Frontal cortex (tissue), 4 donors: ENCODE results near the gene HMCN1. TPM values are rescaled to one million over a fixed set of nuclear protein-coding genes. Genes with fewer than 3 reads are reported as not detected.

Experiments
- DNase-seq, 2 donors: peaks; one replicate each; pipeline ENCODE4 v3.0.0; 2012; ENCODE audit warnings: low spot score in 2 of 2
- FAIRE-seq: peaks from 2 replicates; lab custom pipeline; 2012; peaks lifted over from hg19 to GRCh38; lab: Jason Lieb, UNC
- total RNA-seq: library from RNA; depleted of rRNA; stranded (reverse); fragments of >200 nt; gene quantifications from one replicate; pipeline ENCODE4 v1.2.3, GENCODE V29; 2014
- donor health status: control.
- donor health status: control.
- donor health status: control.

HMCN1 gene
- total RNA-seq, 1 donor from 2014 or later, result 1.6 TPM

DNA sequence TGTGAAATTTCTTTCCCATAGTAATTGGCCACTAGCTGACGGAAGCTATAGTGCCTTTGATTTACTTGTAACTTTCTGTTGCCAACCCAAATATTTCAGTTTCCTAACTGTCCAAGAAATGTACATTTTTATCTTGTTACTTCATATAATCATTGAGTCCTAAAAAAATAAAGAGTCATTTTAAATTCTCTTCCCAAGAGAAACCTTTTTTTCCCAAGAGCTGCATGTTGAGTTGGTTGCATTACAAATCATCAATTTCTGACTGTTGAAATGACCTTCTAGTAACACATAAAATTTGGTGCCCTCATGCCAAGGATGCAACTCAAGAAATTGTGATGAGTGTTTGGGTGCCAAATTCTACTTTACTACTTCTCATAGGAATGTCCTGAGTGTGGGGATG is 61.0 kb downstream of the HMCN1 start:
- DNase-seq (no peak), FAIRE-seq (no peak)

DNA sequence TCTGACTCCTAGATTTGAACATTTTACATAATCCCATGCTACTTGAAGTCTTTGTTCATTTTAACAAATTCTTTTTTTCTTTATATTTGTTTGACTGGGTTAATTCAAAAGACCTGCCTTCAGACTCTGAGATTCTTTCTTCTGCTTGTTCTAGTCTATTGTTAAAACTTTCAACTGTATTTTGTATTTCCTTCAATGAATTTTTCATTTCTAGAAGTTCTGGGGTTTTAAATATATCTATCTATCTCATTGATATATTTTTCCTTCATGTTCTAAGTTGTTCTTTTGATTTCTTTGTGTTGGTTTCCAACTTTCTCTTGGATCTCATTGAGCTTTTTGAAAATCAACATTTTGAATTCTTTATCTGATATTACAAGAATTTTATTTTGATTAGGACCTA is 64.3 kb downstream of the HMCN1 start:
- no peak for DNase-seq
- no peak for FAIRE-seq

DNA sequence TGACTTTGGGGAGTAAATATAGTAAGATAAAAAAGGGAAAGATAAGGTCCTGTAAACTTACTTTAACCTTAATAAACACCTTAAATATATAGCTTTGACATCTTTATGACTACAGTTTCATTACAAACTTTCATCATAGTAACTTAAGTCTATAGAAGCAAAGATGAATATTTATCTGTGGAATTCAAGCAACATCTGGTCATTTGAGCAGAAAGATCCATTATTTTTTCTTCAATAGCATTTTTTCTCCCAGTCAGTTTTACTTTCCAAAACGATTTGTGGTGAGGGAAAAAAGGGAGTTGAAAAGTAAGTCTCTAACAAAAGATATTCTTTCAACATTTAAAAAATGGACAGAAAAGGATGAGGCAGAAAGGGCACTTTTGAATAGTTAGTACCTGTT is 69.0 kb downstream of the HMCN1 start:
- DNase-seq (no peak), FAIRE-seq (no peak)

DNA sequence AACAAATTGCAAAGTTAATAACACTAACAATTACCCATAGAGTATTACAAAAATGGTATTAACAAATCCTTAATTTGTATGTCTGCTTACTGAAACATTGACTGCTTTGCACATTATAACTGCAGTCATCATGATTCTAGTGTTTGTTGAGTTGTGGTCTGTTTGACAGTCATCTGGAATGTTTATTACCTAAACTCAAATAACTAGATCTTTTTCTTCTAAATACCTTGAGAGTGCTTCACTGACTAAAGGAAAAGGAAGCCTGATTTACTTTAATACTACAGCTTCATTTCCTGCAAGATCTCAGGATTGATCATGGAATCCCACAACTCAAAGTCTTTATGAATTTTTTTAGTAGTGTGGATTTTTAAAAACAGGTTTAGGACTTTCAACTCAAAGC is 70.0 kb downstream of the HMCN1 start:
- FAIRE-seq, result no peak
- DNase-seq, result no peak

DNA sequence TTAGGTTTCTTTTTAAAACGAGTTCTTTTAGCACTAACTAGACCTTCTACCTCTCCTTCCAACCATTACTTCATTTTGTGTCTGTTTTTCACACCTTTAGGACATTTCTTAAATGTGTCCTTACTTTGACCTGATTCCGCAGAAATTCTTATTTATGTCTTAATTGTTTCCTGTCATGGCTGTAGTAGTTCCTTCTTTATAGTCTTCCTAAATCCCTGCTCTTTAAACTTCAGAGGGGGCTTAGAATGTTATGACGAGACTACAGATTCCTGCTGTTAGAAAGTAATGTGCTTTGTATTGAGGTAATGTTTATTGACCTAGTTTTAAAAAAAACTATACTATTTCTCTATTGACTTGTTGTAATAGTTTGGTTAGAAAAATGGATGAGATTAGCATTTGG is 70.4 kb downstream of the HMCN1 start:
- FAIRE-seq (no peak), DNase-seq (no peak)

DNA sequence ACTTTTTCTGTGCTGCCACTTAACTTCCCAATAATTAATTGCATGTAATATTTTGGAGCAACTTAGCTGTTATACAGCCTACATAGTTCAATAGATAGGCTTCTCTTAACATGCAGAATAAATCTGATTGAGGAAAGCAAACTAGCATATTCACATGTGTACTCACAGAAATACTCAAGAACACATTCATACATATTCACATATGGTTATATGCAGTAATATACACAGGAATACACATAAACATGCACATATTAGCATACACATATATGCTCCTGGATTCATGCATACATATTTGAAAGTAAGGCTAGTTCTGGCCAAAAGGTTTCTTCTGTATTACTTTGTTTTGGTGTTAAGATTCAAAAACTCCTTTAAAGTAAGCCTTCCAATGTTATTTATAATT is 73.1 kb downstream of the HMCN1 start:
- no peak for DNase-seq
- FAIRE-seq, result no peak

DNA sequence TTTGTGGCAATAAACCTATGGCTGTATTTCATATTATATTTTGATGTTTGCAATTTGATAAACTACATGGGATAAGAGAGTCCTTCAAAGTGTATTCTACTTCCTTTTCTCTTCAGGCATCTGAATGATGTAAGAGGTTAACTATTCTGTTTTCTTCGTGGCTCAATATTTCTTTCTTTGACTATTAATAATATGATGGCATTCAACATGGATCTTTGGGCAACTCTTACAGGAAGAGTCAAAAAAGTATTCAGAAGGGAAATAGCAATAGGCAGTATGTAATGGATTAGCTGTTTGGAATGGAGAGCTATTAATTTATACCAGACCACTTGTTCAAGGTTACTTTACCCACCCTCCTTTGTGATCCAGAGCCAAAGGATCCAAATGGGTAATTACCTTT is 74.4 kb downstream of the HMCN1 start:
- DNase-seq (no peak), FAIRE-seq (no peak)

DNA sequence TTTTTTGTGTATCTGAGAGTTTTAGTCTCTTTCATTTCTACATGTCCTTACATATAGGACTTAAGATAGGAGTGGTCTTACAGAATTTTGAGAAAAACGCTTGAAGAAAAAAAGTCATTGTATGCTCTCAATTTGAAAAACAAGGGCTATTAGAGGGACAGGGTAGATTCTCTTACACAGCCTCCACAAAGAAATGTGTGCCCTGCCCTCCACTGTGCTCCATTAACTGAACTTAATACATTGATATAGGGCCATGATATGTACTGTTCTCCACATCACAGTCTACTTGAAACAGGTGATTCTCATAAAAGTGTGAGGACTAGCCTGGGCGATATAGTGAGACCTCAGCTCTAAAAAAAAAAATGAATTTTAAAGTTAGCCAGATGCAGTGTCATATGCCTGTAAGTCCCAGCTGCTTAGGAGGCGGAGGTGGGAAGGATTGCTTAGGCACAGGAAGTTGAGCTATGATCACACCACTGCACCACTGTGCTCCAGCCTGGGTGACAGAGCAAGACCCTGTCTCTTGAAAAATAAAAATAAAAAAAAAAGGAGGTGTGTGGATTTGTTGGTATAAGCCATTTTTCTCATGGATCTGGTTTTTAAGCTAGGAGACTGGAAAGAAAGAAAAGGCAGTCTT is 77.0 kb downstream of the HMCN1 start:
- FAIRE-seq, result no peak
- no peak for DNase-seq

DNA sequence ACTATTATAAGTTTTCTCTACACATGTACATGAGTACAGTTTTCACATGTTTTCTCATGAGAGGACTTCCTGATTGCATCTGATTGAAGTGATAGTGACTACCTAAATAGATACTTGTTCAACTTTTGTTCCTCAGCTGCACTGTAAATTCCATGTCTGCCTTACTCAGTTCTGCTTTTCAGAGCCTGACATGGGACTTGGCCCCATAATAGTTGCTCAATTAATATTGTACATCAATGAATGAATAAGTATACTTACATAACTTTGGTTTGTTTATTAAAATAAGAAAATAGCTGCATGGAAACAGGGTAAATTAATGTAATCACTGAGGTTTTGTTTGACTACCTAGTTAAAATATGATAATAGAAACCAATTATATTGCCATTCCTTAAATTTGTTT is 78.7 kb downstream of the HMCN1 start:
- no peak for DNase-seq
- no peak for FAIRE-seq

DNA sequence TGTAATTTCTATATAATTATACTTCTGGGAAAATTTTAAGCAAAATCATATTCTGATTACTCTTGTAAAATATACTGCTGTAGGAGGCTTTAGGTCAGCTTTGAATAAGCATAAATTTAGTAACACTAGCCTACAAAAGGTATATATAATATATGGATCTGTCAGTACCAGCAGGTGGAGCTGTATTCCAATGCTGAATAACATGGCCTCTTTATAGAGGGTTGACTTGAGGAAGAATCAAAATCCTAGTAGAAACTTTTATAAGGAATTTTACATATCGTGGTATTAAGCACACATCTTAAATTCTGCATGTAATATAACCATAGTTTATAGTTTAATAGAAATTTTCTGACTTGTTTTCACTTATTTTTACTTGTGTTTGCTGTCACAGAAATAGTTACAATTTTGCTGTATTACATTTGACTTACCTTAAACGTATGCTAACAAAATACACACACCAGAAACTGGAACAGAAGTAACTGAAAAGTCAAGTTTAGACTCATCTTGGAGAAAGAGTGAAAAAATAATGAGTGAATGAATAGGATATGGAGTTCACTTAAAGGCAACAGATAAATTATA is 79.3 kb downstream of the HMCN1 start:
- DNase-seq (no peak), FAIRE-seq (no peak)

DNA sequence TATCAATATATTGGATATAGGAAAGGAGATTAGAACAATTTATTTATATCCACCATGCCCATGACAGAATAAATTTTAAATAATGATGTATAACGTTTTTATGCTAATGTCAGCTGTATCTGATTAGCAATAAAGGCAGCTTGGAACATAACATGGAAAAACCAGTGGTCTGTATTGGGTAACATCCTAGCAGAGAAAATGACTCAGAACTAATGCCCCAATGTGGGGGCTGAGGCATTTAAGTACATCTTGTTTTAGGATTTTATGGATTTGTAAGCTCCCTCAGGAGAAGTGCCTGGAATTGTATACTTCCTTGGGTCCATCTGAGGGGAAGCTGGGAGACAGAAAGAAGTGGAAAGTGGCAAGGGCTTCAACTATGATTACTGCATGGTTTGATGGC is 82.3 kb downstream of the HMCN1 start:
- no peak for DNase-seq
- no peak for FAIRE-seq

DNA sequence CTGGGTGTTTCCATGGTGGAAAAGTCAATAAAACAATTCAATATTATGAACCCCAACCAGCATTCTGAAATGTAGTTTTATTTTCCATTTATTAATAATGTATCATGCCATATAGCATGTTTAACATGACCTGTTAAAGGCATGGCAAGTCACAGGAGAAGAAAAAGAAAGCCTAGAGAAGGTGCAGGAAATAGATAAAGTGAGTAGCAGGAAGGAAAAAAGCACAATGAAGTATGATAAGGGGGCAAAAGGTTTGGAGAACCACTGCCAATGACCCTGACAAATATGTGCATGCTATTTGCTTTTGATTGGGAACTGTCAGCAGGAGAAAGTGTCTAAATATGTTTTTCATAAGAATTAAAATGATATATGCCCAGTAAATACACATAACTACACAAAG is 85.6 kb downstream of the HMCN1 start:
- FAIRE-seq, result no peak

DNA sequence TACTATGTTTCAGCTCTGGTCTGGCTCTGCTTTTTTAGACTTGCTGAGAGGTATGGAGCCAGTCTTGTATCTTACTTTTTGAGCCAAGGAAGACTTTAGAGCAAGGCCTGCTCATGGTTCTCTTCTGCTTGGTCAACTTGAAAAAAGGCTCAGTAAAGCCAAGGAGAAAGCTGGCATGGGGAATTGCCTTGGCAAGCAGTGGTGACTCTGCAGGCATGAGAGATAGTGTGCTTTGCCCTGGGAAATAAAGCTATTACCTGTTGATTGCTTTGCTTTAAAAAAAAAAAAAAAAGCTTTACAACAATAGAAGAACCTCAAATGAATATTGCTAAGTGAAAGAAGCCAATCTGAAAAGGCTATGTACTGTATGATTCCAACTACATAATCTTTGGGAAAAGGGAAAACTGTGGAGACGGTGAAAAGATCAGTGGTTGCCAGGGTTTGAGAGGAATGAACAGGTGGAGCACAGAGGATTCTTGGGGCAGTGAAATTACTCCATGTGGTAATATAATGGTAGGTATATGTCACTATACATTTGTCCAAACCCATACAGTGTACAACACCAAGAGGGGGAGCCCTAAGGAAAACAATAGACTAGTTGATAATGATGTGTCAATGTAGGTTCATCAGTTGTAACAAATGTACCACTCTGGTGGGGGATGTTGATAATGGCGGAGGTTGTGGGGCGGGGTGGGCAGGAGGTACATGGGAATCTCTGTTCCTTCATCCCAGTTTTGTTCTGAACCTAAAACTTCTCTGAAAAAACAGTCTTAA is 87.6 kb downstream of the HMCN1 start:
- FAIRE-seq, result no peak
- no peak for DNase-seq

More for the DNA sequence above, 85.6 kb downstream of the HMCN1 start:
- DNase-seq, result no peak

DNA sequence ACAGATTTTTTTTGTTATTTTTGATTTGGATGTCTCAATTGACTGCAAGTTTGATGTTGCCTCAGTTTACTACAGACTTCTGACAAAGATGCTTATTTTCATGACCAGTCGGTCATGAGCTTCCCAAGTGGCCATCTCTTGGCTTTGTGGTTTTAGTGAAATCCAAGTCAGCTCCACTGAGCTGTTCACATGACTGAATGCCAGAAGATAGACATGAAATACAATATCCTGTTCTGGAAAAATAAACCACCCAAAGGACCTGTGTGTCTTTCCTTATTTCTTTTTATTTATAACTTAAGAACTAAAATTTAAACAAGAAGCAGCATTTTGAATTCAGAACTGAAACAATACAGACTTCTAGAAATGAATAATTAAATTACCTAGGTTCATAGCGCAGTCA is 89.3 kb downstream of the HMCN1 start:
- FAIRE-seq (no peak), DNase-seq (no peak)

DNA sequence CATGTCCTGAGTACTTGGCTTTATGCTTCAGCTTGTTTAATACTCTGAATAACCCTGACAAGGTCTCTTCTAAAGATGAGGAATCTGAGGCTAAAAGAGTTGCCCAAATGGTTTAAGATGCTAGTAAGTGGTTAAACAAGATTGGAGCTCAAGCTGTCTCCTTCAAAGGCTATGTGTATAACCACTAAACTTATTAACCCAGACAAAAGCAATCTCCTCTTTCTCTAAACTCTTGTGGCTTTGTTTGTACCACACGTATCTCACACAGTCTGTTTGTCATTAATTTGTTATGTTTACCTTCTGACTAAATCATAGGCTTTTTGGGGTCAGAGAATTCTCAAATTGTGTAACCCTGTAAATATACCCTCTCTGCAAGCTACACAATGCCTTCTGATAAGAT is 89.9 kb downstream of the HMCN1 start:
- no peak for FAIRE-seq
- no peak for DNase-seq

DNA sequence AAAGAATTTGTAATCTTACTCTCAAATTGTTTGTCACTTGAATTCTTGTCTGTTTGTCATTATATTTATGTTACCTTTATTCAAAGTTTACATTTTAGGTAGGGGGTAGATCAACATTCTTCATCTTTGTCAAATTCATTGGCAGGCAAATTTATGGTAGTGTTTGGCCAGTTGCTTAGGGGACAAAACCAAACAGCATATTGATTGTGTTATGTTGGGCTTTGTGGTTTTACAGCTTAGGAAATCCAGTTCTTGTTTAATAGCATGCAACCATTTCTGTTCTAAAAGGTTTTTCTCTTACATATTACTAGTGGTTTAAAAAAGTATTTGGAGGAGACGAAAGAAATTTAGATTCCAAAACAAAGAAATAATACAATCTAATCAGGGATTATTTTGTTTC is 91.4 kb downstream of the HMCN1 start:
- DNase-seq (no peak), FAIRE-seq (no peak)

DNA sequence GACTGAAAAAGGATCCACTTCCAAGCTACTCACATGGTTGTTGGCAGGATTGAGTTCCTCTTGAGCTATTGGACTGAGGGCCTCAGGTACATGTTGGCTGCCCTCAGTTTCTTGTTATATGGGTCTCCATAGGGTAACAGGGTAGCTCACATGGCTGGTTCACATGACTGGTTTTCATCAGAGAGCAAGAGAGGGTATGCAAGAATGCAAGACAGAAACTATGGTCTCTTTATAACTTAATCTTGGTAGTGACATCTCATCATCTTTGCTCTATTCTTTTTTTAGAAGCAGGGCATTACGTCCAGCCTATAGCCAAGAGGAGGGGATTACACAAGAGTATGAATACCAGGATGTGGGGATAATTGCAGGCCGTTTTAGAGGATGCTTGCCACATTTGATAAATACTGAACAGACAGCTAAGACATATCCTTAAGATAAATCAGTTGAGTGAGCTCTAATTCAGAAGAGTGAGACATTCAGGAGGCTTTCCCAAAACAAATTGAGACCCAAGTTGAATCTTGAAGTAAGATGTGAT is 100.2 kb downstream of the HMCN1 start:
- FAIRE-seq (no peak), DNase-seq (no peak)

DNA sequence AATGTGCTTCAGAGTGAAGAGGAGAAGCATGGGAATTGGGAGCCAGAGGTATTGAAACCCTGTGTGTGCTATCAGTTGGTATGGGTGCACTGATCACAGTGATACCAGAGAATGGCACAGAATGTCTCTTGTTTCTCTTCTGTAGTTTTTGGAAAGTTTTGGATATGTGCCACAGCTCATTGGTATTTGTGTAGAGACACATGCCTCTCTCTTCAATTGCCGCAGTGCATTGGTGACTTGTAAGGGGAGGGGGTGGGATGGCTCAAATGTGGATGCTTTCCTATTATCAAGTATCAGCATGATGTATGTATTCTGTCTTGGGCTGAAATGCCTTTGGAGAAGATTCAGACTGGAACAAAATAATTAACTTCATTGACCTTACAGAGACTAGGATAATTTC is 101.0 kb downstream of the HMCN1 start:
- DNase-seq (no peak), FAIRE-seq (no peak)

DNA sequence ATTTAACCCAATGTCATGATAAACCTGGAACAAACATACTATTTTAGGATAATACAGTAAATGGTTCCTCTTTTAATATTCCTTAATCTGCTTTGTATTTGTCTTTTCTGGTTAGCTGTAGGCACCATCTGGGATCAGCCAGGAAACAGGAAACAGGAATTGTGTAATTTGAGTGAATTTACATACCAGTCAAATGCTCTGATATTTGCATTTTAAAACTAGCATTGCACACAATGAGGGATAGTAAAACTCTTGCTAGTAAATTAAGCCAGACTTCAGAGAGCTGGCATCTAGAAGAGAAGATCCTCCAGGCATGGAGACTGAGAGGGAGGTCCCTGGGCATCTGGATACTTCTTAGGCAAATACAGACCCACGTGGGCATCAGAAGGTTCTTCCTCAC is 103.5 kb downstream of the HMCN1 start:
- FAIRE-seq, result no peak
- no peak for DNase-seq

DNA sequence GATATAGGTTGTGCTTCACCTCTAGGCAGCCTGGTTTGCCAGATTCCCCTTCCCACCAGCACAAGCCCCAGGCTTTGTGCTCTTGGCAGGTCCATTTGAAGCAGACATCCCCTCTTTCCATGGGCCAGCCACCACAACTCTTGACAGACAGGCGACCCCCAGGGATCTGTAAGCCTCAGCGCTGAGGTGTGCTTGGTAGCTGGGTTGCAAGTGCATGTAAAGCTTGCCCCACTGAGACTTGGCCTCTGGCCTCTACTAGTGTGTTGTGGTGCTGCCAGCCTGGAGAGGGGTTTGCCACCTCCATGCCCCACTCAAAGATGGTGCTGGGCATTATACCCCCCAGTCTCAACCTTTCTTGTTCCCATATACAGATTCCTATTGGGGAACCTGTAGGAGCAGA is 103.9 kb downstream of the HMCN1 start:
- FAIRE-seq (no peak), DNase-seq (no peak)

DNA sequence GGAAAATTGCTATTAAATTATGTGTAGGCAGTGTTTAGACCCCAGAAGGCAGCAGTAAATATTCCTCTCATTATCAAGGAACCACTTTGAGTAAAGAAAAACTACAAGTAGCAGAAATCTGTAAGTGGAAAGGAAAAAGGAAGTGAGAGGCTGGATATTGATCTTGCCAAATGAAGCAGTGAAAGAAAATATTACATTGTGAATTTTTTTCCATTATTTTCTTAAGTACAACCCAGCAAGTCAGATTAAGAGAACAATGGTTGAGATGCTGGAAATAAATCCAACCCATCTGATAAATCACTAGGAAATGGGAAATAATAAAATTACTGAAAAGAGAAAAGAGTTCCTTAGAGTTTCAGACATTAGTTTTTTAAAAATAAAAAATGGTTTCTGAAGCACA is 106.7 kb downstream of the HMCN1 start:
- FAIRE-seq (no peak), DNase-seq (no peak)
